ENCODE results near the gene FMN1.

The FMN1 gene

GRCh38 chr15:32998182-32998581, 196.3 kb downstream of the FMN1 start:
- H3K27me3 ChIP-seq (replicated peaks): no peaks in the 10 kb centered on the region
- TF ChIP-seq, protein P1, sequence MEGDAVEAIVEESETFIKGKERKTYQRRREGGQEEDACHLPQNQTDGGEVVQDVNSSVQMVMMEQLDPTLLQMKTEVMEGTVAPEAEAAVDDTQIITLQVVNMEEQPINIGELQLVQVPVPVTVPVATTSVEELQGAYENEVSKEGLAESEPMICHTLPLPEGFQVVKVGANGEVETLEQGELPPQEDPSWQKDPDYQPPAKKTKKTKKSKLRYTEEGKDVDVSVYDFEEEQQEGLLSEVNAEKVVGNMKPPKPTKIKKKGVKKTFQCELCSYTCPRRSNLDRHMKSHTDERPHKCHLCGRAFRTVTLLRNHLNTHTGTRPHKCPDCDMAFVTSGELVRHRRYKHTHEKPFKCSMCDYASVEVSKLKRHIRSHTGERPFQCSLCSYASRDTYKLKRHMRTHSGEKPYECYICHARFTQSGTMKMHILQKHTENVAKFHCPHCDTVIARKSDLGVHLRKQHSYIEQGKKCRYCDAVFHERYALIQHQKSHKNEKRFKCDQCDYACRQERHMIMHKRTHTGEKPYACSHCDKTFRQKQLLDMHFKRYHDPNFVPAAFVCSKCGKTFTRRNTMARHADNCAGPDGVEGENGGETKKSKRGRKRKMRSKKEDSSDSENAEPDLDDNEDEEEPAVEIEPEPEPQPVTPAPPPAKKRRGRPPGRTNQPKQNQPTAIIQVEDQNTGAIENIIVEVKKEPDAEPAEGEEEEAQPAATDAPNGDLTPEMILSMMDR (IDR thresholded peaks at IDR 0.05; ENCODE audit: low read depth, low read length, missing control alignments): no peak
- peaks cover 3% of the 10 kb centered on the region for H3K36me3 ChIP-seq (replicated peaks)
- in situ Hi-C loops (cut with HindIII; ENCODE audit: low pct_ligation_motif_present, low sequenced_read_pairs): loop anchor here (10.0 kb wide), 2 partner anchors 163 to 333 kb away; no protein-coding TSS in a partner anchor
- no peak overlapping the region for H3K27ac ChIP-seq
- DNase-seq: no peak
- no peak overlapping the region for H3K4me3 ChIP-seq (ENCODE audit: low read depth, low read length)

DNA sequence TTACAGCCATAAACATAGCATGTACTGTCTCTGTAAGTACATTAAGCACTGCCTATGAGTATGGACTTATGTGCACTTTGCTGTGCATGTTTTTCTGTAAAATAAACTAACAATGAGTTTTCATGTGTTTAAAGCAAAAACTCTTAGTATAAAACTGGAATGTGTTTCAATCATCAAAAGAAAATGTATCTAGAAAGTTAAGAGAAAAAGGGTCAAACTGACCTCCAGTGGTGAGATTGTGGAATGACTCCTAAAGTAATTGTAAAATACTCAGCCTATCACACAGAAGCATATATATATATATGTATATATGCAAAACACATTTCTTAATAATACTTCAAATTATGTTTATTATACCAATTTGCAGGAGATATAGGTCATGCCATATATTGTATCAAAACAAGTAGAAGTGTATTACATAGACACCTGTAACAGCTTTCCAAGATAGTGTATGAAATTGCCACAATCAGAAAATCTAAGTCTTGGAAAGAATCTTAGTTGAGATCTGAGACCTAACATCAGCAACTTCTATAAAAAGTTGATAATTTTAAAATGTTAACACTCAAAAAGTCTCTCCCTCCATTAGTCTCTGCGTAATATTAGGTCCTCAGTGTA, 199.6 kb downstream of the FMN1 start:
- H3K4me3 ChIP-seq (ENCODE audit: low read depth, low read length): no peak overlapping the region
- TF ChIP-seq, protein P1 (IDR thresholded peaks at IDR 0.05; ENCODE audit: low read depth, low read length, missing control alignments): peak; percentile 42
- no peaks in the 10 kb centered on the region for H3K27me3 ChIP-seq (replicated peaks)
- in situ Hi-C loops (cut with HindIII; ENCODE audit: low pct_ligation_motif_present, low sequenced_read_pairs): loop anchor here (10.0 kb wide), 2 partner anchors 160 to 330 kb away; no protein-coding TSS in a partner anchor
- H3K36me3 ChIP-seq (replicated peaks): peaks cover 3% of the 10 kb centered on the region
- DNase-seq: peak; percentile 41
- no peak overlapping the region for H3K27ac ChIP-seq

- DNase-seq: no peak
- Histone ChIP-seq H3K36me3 (replicated peaks) (no peaks in the 10 kb centered on the region), H3K4me3 (ENCODE audit: low read depth, low read length) (no peak overlapping the region), H3K27ac (no peak overlapping the region), H3K27me3 (replicated peaks) (no peaks in the 10 kb centered on the region)
- TF ChIP-seq, protein P1 (IDR thresholded peaks at IDR 0.05; ENCODE audit: low read depth, low read length, missing control alignments): peak; percentile 42
- in situ Hi-C loops (cut with HindIII; ENCODE audit: low pct_ligation_motif_present, low sequenced_read_pairs): loop anchor here (10.0 kb wide), 2 partner anchors 158 to 328 kb away; no protein-coding TSS in a partner anchor
Observed at GRCh38 chr15:32993285-32993684, 201.2 kb downstream of the FMN1 start.

DNA sequence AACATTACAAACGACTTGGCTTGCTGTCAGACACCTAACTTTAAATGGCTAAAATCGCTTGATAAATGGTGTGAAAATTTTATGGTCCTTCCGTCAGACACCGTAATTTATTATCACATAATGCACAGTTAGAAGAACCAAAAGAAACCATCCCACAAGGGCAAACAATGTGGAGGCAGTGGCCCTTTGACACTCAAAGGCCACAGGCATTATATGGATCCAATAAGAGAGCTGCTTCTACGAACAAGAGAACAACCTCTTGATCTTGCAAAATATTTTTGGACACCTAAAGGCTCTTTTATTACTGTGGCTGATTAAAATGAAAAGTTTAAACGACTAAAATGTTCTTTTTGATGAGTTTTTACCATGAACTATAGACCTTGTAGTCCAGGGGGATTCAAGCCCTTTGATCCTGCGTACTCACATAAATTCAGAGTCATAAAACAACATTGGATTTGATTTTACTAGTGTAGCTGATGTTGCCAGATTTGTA, 202.8 kb downstream of the FMN1 start:
- Histone ChIP-seq H3K27ac (no peak overlapping the region), H3K4me3 (ENCODE audit: low read depth, low read length) (no peak overlapping the region), H3K36me3 (replicated peaks) (no peaks in the 10 kb centered on the region), H3K27me3 (replicated peaks) (no peaks in the 10 kb centered on the region)
- no peak for DNase-seq
- in situ Hi-C loops (cut with HindIII; ENCODE audit: low pct_ligation_motif_present, low sequenced_read_pairs): loop anchor here (10.0 kb wide), 2 partner anchors 157 to 327 kb away; no protein-coding TSS in a partner anchor
- TF ChIP-seq, protein P1 (IDR thresholded peaks at IDR 0.05; ENCODE audit: low read depth, low read length, missing control alignments): no peak

DNA sequence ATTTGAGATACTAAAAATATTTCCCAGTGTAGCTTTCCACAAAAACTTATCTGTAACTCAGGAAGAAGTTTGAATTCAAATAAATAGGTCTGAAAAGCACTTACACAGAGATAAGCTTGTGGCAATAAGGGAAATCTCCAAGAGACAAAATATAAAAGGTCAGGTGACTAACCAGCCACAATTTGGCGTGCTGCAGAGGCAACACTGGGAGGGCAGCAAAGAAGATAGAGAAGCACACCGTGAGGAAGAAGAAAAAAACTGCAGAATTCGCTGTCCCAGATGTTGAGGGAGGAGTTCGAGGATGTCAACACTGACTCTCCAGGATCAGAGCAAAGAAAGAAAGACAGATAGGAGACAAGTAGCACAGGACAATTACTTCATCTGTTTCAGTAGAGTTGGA, 204.4 kb downstream of the FMN1 start:
- no peaks in the 10 kb centered on the region for H3K27me3 ChIP-seq (replicated peaks)
- TF ChIP-seq, protein P1 (IDR thresholded peaks at IDR 0.05; ENCODE audit: low read depth, low read length, missing control alignments): no peak
- in situ Hi-C loops (cut with HindIII; ENCODE audit: low pct_ligation_motif_present, low sequenced_read_pairs): loop anchor here (10.0 kb wide), 2 partner anchors 155 to 325 kb away; no protein-coding TSS in a partner anchor

More for the DNA sequence above, 204.4 kb downstream of the FMN1 start:
- Histone ChIP-seq H3K4me3 (ENCODE audit: low read depth, low read length) (no peak overlapping the region), H3K27ac (no peak overlapping the region), H3K36me3 (replicated peaks) (no peaks in the 10 kb centered on the region)
- DNase-seq: peak; percentile 31

All from brain microvascular endothelial cell (primary cell).